Measurements from ENCODE around the gene PDE8A. TPM values are rescaled to one million over a fixed set of nuclear protein-coding genes. Genes with fewer than 3 reads are reported as not detected.

PDE8A gene
- total RNA-seq, 1 donor from 2014 or later = 43.4 TPM

DNA sequence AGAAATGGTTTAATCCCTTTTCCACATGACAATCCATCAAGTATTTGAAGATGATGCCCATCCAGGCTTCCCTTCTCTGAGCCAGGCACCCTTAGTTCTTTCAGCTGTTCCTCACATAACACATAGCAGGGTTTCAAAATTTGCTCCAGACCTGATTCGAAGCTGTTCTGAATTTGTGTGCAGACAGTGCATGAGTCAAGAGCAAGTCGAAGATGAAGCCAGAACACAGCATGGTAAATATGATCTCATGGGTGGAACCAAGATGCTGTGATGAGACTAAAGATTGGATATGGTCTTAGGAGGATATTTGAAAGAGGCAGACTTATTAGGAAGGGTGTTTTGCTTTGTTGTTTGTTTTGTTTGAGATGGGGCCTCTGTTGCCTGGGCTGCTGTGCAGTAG, 32.6 kb upstream of the PDE8A start:
- Mint-ChIP-seq H3K36me3 (ENCODE audit: low read depth, unreplicated experiment) (no peaks in the 10 kb centered on the region), H3K27me3 (ENCODE audit: unreplicated experiment) (peaks cover 2% of the 10 kb centered on the region), H3K4me3 (ENCODE audit: unreplicated experiment) (no peak overlapping the region), H3K4me1 (ENCODE audit: unreplicated experiment) (peaks cover 12% of the 10 kb centered on the region), H3K27ac (ENCODE audit: unreplicated experiment) (no peak overlapping the region), H3K9me3 (ENCODE audit: unreplicated experiment) (no peaks in the 10 kb centered on the region)
- TF ChIP-seq, protein P1, sequence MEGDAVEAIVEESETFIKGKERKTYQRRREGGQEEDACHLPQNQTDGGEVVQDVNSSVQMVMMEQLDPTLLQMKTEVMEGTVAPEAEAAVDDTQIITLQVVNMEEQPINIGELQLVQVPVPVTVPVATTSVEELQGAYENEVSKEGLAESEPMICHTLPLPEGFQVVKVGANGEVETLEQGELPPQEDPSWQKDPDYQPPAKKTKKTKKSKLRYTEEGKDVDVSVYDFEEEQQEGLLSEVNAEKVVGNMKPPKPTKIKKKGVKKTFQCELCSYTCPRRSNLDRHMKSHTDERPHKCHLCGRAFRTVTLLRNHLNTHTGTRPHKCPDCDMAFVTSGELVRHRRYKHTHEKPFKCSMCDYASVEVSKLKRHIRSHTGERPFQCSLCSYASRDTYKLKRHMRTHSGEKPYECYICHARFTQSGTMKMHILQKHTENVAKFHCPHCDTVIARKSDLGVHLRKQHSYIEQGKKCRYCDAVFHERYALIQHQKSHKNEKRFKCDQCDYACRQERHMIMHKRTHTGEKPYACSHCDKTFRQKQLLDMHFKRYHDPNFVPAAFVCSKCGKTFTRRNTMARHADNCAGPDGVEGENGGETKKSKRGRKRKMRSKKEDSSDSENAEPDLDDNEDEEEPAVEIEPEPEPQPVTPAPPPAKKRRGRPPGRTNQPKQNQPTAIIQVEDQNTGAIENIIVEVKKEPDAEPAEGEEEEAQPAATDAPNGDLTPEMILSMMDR (IDR thresholded peaks at IDR 0.05; ENCODE audit: unreplicated experiment) = no peak
- no peak for DNase-seq (ENCODE audit: low spot score)

- peaks cover 14% of the 10 kb centered on the region for H3K4me1 Mint-ChIP-seq (ENCODE audit: unreplicated experiment)
- no peak for DNase-seq (ENCODE audit: low spot score)
- no peaks in the 10 kb centered on the region for H3K36me3 Mint-ChIP-seq (ENCODE audit: low read depth, unreplicated experiment)
- TF ChIP-seq, protein P1 (IDR thresholded peaks at IDR 0.05; ENCODE audit: unreplicated experiment) = no peak
- no peaks in the 10 kb centered on the region for H3K9me3 Mint-ChIP-seq (ENCODE audit: unreplicated experiment)
- peaks cover 2% of the 10 kb centered on the region for H3K27me3 Mint-ChIP-seq (ENCODE audit: unreplicated experiment)
- H3K27ac Mint-ChIP-seq (ENCODE audit: unreplicated experiment) = no peak overlapping the region
- no peak overlapping the region for H3K4me3 Mint-ChIP-seq (ENCODE audit: unreplicated experiment)
Observed at GRCh38 chr15:84949845-84950569, 31.6 kb upstream of the PDE8A start.

DNA sequence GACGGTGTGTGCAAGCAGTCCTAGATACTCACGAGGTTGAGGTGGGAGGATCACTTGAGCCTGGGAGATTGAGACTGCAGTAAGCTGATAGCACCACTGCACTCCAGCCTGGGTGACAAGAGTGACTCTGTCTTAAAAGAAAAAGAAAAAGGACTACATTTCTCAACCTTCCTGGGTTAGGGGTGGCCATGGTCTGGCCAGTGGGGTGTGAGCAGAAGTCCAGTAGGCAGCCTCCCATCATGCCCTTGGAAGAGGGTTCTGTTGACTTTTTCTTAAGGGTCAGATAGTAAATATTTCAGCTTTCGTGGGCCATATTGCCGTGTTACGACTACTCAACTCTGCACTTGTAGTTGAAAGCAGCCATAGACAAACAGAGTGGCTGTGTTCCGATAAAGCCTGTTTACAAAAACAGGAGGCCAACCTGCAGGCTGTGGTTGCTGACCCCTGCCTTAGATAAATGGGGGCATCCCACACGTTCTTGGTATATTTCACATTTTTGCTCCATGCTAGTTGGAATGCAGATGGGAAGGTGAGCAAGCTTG, 31.0 kb upstream of the PDE8A start:
- Mint-ChIP-seq H3K27ac (ENCODE audit: unreplicated experiment) (no peak overlapping the region), H3K27me3 (ENCODE audit: unreplicated experiment) (peaks cover 2% of the 10 kb centered on the region), H3K4me1 (ENCODE audit: unreplicated experiment) (peaks cover 14% of the 10 kb centered on the region), H3K36me3 (ENCODE audit: low read depth, unreplicated experiment) (no peaks in the 10 kb centered on the region), H3K9me3 (ENCODE audit: unreplicated experiment) (no peaks in the 10 kb centered on the region), H3K4me3 (ENCODE audit: unreplicated experiment) (no peak overlapping the region)
- TF ChIP-seq, protein P1 (IDR thresholded peaks at IDR 0.05; ENCODE audit: unreplicated experiment) = no peak
- DNase-seq (ENCODE audit: low spot score) = no peak

DNA sequence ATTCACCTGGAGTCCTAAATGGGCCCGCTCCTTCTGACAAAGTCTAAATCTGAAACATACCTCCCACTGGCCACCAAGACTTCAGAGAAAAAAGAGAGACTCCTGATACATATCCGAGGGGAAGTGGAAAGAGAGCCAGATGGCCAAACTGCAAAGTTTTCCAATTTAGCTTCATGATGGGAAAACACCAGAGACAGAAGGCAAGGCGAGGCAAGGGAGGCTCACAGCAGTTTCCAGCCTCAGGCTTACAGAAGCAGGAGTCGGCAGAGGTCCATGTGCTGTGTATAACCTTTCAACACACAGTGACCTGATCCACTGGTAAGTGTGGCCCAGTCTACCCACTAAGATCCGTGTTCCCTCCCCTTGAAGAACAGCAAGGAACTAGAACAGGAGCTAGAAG, 29.9 kb upstream of the PDE8A start:
- no peak for DNase-seq (ENCODE audit: low spot score)
- no peaks in the 10 kb centered on the region for H3K9me3 Mint-ChIP-seq (ENCODE audit: unreplicated experiment)
- H3K36me3 Mint-ChIP-seq (ENCODE audit: low read depth, unreplicated experiment) = no peaks in the 10 kb centered on the region
- peaks cover 24% of the 10 kb centered on the region for H3K4me1 Mint-ChIP-seq (ENCODE audit: unreplicated experiment)
- TF ChIP-seq, protein P1 (IDR thresholded peaks at IDR 0.05; ENCODE audit: unreplicated experiment) = no peak
- no peak overlapping the region for H3K27ac Mint-ChIP-seq (ENCODE audit: unreplicated experiment)
- peaks cover 2% of the 10 kb centered on the region for H3K27me3 Mint-ChIP-seq (ENCODE audit: unreplicated experiment)
- no peak overlapping the region for H3K4me3 Mint-ChIP-seq (ENCODE audit: unreplicated experiment)

- H3K36me3 Mint-ChIP-seq (ENCODE audit: low read depth, unreplicated experiment) = no peaks in the 10 kb centered on the region
- H3K9me3 Mint-ChIP-seq (ENCODE audit: unreplicated experiment) = no peaks in the 10 kb centered on the region
- H3K27me3 Mint-ChIP-seq (ENCODE audit: unreplicated experiment) = no peaks in the 10 kb centered on the region
- H3K4me3 Mint-ChIP-seq (ENCODE audit: unreplicated experiment) = no peak overlapping the region
- no peak overlapping the region for H3K27ac Mint-ChIP-seq (ENCODE audit: unreplicated experiment)
- no peak for DNase-seq (ENCODE audit: low spot score)
- TF ChIP-seq, protein P1 (IDR thresholded peaks at IDR 0.05; ENCODE audit: unreplicated experiment) = no peak
- H3K4me1 Mint-ChIP-seq (ENCODE audit: unreplicated experiment) = peaks cover 24% of the 10 kb centered on the region
Observed at GRCh38 chr15:84953136-84953535, 28.5 kb upstream of the PDE8A start.

Measured in endothelial cell (in vitro differentiated cells).